Sciatic nerve (tissue), 2 donors: ENCODE data around the gene OTP. TPM values are rescaled to one million over a fixed set of nuclear protein-coding genes. Genes with fewer than 3 reads are reported as not detected.

ENCODE experiments used
- ATAC-seq: fragments of 200-7000 bp; cut with Tn5 transposase; one replicate; pipeline ENCODE4 v1.9.1; 2020; ENCODE audit warnings: mild to moderate bottlenecking, moderate library complexity
- DNase-seq: peaks from one replicate; pipeline ENCODE4 v3.0.0-alpha.2; 2020; ENCODE audit warnings: low spot score
- intact Hi-C: fragments of 100-400 bp; cut with DNase I; formaldehyde crosslinking; loops from one replicate; pipeline ENCODE4 v1.14.2; 2022
- total RNA-seq: library from RNA; stranded (reverse); fragmentation: NEBNext Ultra II Directional; extraction: Animal tissue kit (Norgen Biotek cat#: 25700); gene quantifications from one replicate; pipeline ENCODE4 v1.2.1, GENCODE V29; 2021
- donor health status: DM: no; HTN: no; CAD: no.
- donor health status: DM: no; HTN: no; CAD: no.

The OTP gene
- total RNA-seq, 1 donor from 2014 or later: not detected

GRCh38 chr5:77641397-77641943 is 3.0 kb upstream of the OTP start:
- intact Hi-C loops: no loop called here
- ATAC-seq: no peak
- DNase-seq: no peak

- no peak for ATAC-seq
- no peak for DNase-seq
- intact Hi-C loops: no loop called here
Observed at GRCh38 chr5:77640589-77641396, 2.3 kb upstream of the OTP start.

GRCh38 chr5:77638763-77639671 is 504 bp upstream of the OTP start:
- intact Hi-C loops: no loop called here
- peak; percentile 39 for ATAC-seq
- no peak for DNase-seq

- DNase-seq (no peak), ATAC-seq (no peak)
- intact Hi-C loops: no loop called here
Observed at GRCh38 chr5:77637170-77637997, 1.1 kb downstream of the OTP start.

- no peak for DNase-seq
- ATAC-seq: peak; percentile 40
- intact Hi-C loops: no loop called here
Observed at GRCh38 chr5:77636641-77637169, 1.8 kb downstream of the OTP start.

- no peak for ATAC-seq
- intact Hi-C loops: no loop called here
- no peak for DNase-seq
Observed at GRCh38 chr5:77635917-77636640, 2.4 kb downstream of the OTP start.

GRCh38 chr5:77635067-77635916 is 3.2 kb downstream of the OTP start:
- DNase-seq (no peak), ATAC-seq (no peak)
- intact Hi-C loops: no loop called here

GRCh38 chr5:77633709-77634108 is 4.8 kb downstream of the OTP start:
- no peak for ATAC-seq
- intact Hi-C loops: no loop called here
- DNase-seq: no peak

- intact Hi-C loops: no loop called here
- no peak for ATAC-seq
Observed at GRCh38 chr5:77633207-77633675, 5.3 kb downstream of the OTP start.

GRCh38 chr5:77632526-77633206 is 5.8 kb downstream of the OTP start:
- no peak for ATAC-seq
- no peak for DNase-seq
- intact Hi-C loops: no loop called here

More at GRCh38 chr5:77633207-77633675, 5.3 kb downstream of the OTP start:
- DNase-seq: no peak

- ATAC-seq (peak; percentile 62), DNase-seq (no peak)
- intact Hi-C loops: no loop called here
Observed at GRCh38 chr5:77630114-77630680, 8.3 kb downstream of the OTP start.

GRCh38 chr5:77629509-77630113 is 8.9 kb downstream of the OTP start:
- intact Hi-C loops: no loop called here
- DNase-seq: no peak

GRCh38 chr5:77628840-77629508 is 9.5 kb downstream of the OTP start:
- intact Hi-C loops: no loop called here
- ATAC-seq: no peak
- no peak for DNase-seq

More at GRCh38 chr5:77629509-77630113, 8.9 kb downstream of the OTP start:
- ATAC-seq: no peak

- no peak for DNase-seq
- peak; percentile 28 for ATAC-seq
- intact Hi-C loops: no loop called here
Observed at GRCh38 chr5:77627869-77628674, 10.4 kb downstream of the OTP start.
